ENCODE results near the gene TMEM52B.
A peak's percentile ranks its signal among the peaks of the same experiment; 100 is the strongest.
"Not testable (repeated sequence)": the region's sequence is repeated elsewhere in the genome, so short reads cannot be mapped to it uniquely, and the experiment has no call there.

TMEM52B gene

GRCh38 chr12:10211101-10211939, 32.5 kb downstream of the TMEM52B start:
- no peak for DNase-seq (ENCODE audit: low read depth in 1 of 2, low spot score in 1 of 2)

GRCh38 chr12:10211940-10212738, 33.3 kb downstream of the TMEM52B start:
- peak; percentile 72 to 76 for DNase-seq (ENCODE audit: low read depth in 1 of 2, low spot score in 1 of 2)

GRCh38 chr12:10212739-10213131, 33.9 kb downstream of the TMEM52B start, which contains the start of gene GABARAPL1:
TSS of gene GABARAPL1 (plus strand) at chr12:10212877. CDS start at chr12:10213130, 253 bp downstream.
- peak; percentile 59 to 69 for DNase-seq (ENCODE audit: low read depth in 1 of 2, low spot score in 1 of 2)

- peak; percentile 30 to 64 for DNase-seq (ENCODE audit: low read depth in 1 of 2, low spot score in 1 of 2)
Observed at GRCh38 chr12:10213168-10214135, 34.6 kb downstream of the TMEM52B start.

- no peak for DNase-seq (ENCODE audit: low read depth in 1 of 2, low spot score in 1 of 2)
Observed at GRCh38 chr12:10214136-10214894, 35.5 kb downstream of the TMEM52B start.

GRCh38 chr12:10214895-10215267, 36.0 kb downstream of the TMEM52B start:
- no peak for DNase-seq (ENCODE audit: low read depth in 1 of 2, low spot score in 1 of 2)

GRCh38 chr12:10215436-10215835, 36.6 kb downstream of the TMEM52B start:
- DNase-seq (ENCODE audit: low read depth in 1 of 2, low spot score in 1 of 2) = no peak

- not testable (repeated sequence) for DNase-seq (ENCODE audit: low read depth in 1 of 2, low spot score in 1 of 2)
Observed at GRCh38 chr12:10215946-10216345, 37.1 kb downstream of the TMEM52B start.

- DNase-seq (ENCODE audit: low read depth in 1 of 2, low spot score in 1 of 2) = no peak
Observed at GRCh38 chr12:10218021-10218420, 39.2 kb downstream of the TMEM52B start.

- no peak for DNase-seq (ENCODE audit: low read depth in 1 of 2, low spot score in 1 of 2)
Observed at GRCh38 chr12:10220398-10221077, 41.7 kb downstream of the TMEM52B start.

GRCh38 chr12:10221846-10222245, 43.0 kb downstream of the TMEM52B start:
- no peak for DNase-seq (ENCODE audit: low read depth in 1 of 2, low spot score in 1 of 2)

- no peak for DNase-seq (ENCODE audit: low read depth in 1 of 2, low spot score in 1 of 2)
Observed at GRCh38 chr12:10223208-10223607, 44.4 kb downstream of the TMEM52B start.

GRCh38 chr12:10225426-10225825, 46.6 kb downstream of the TMEM52B start:
- DNase-seq (ENCODE audit: low read depth in 1 of 2, low spot score in 1 of 2) = not testable (repeated sequence)

- DNase-seq (ENCODE audit: low read depth in 1 of 2, low spot score in 1 of 2) = no peak
Observed at GRCh38 chr12:10226086-10226485, 47.3 kb downstream of the TMEM52B start.

- no peak for DNase-seq (ENCODE audit: low read depth in 1 of 2, low spot score in 1 of 2)
Observed at GRCh38 chr12:10226731-10227130, 47.9 kb downstream of the TMEM52B start.

GRCh38 chr12:10227648-10228047, 48.8 kb downstream of the TMEM52B start:
- no peak for DNase-seq (ENCODE audit: low read depth in 1 of 2, low spot score in 1 of 2)

GRCh38 chr12:10234562-10234961, 55.7 kb downstream of the TMEM52B start:
- DNase-seq (ENCODE audit: low read depth in 1 of 2, low spot score in 1 of 2) = no peak

GRCh38 chr12:10235761-10236631, 57.2 kb downstream of the TMEM52B start:
- peak in 1 of 2 donors; percentile 8 for DNase-seq (ENCODE audit: low read depth in 1 of 2, low spot score in 1 of 2)

GRCh38 chr12:10236720-10237119, 57.9 kb downstream of the TMEM52B start:
- DNase-seq (ENCODE audit: low read depth in 1 of 2, low spot score in 1 of 2) = no peak
